ENCODE measurements around the gene TSR3. TPM values are rescaled to one million over a fixed set of nuclear protein-coding genes. Genes with fewer than 3 reads are reported as not detected.

TSR3 gene
- total RNA-seq, 1 experiment from 2014 or later, result 52.7 TPM

DNA sequence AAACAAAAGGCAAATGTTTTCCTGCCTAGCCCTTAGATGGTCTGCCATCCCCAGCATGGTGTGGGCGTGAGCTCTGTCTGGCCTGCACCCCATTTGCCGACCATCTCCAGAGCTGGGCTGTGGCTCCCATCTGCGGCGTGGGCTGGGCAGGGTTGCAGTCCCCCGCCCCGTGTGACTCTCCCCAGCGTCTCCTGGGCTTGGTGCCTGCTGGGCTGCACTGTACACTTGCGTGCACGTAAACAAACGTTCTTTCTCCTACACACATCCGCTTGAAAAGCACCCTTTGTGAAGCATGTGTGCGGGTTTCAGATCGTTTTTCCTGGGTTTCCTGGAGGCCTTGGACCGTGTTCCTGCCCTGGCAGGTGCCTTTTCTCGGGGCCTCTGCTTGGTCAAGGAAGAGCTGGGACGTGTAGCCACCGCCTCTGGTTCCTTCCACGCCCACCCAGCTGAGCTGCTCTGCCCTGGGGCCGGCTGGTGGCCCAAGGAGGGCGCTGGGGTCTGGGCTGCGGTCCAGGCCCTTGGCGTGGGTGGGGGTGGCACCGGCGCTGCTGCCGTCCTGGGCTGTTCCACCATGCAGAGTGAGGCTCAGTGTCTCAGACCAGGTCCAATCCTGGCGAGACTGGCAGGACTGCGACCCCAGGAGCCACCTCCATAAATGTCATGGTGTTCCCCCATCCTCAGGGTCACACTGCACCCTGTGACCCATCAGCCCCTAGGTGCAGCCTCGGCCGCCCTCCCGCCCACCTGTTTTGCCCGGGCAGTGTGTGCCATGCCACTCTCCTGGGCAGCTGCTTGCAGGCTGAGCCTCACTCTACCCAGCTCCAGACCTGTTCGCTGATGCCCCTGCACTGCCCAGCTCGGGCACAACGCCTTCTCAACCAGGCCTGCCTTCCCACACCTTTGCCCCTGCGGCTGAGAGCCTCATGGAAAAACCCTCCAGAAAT lies 28.1 kb downstream of the TSR3 start:
- H3K9me2 ChIP-seq (ENCODE audit: insufficient read depth), result no peaks in the 10 kb centered on the region
- H3K4me3 ChIP-seq (replicated peaks in 1 of 2; ENCODE audit: low read depth in 1 of 2, low read length in 2 of 2), result no peak overlapping the region
- RAD21 ChIA-PET (ENCODE audit: low non-redundant PET in 1 of 2, low total read pairs in 2 of 2, uncharacterized antibody in 2 of 2, unreplicated experiment in 2 of 2), result no interaction called here
- peaks cover 4% of the 10 kb centered on the region; the same call in 1 of the 2 replicates for H4K20me1 ChIP-seq (ENCODE audit: insufficient read depth)
- H3K4me2 ChIP-seq (ENCODE audit: low read length), result no peak overlapping the region
- no TSS peak for BruUV-seq (replicated peaks)
- H3K9ac ChIP-seq (ENCODE audit: low read length), result no peak overlapping the region
- DNase-seq (ENCODE audit: low read depth, low spot score) (no peak), ATAC-seq (no peak)
- peaks cover 16% of the 10 kb centered on the region for H3K79me2 ChIP-seq (ENCODE audit: insufficient read depth, low read length)
- POLR2A ChIA-PET, result no interaction called here
- no peaks in the 10 kb centered on the region for H3K9me3 ChIP-seq (ENCODE audit: control insufficient read depth in 1 of 2, insufficient read depth in 1 of 2, low read depth in 1 of 2, low read length in 2 of 2)
- H3K27ac ChIP-seq (ENCODE audit: low read depth, low read length), result no peak overlapping the region
- H3K4me1 ChIP-seq (ENCODE audit: control insufficient read depth in 1 of 2, insufficient read depth in 2 of 2, low read length in 2 of 2), result no peaks in the 10 kb centered on the region
- no peaks in the 10 kb centered on the region for H3K27me3 ChIP-seq (ENCODE audit: insufficient read depth, low read length)
- CTCF ChIA-PET, result no interaction called here
- H2AFZ ChIP-seq (ENCODE audit: low read depth, low read length, poor library complexity, severe bottlenecking), result no peak overlapping the region
- H3K36me3 ChIP-seq (ENCODE audit: control insufficient read depth in 1 of 2, insufficient read depth in 2 of 2, low read length in 2 of 2), result peaks cover 26 to 31% of the 10 kb centered on the region in 2 experiments
- no peak for TF ChIP-seq ZNF274 (IDR thresholded peaks at IDR 0.05; ENCODE audit: low read depth, low read length)
- TF ChIP-seq CEBPB (IDR thresholded peaks at IDR 0.05; ENCODE audit: low read depth), result no peak
- TF ChIP-seq, protein P1, sequence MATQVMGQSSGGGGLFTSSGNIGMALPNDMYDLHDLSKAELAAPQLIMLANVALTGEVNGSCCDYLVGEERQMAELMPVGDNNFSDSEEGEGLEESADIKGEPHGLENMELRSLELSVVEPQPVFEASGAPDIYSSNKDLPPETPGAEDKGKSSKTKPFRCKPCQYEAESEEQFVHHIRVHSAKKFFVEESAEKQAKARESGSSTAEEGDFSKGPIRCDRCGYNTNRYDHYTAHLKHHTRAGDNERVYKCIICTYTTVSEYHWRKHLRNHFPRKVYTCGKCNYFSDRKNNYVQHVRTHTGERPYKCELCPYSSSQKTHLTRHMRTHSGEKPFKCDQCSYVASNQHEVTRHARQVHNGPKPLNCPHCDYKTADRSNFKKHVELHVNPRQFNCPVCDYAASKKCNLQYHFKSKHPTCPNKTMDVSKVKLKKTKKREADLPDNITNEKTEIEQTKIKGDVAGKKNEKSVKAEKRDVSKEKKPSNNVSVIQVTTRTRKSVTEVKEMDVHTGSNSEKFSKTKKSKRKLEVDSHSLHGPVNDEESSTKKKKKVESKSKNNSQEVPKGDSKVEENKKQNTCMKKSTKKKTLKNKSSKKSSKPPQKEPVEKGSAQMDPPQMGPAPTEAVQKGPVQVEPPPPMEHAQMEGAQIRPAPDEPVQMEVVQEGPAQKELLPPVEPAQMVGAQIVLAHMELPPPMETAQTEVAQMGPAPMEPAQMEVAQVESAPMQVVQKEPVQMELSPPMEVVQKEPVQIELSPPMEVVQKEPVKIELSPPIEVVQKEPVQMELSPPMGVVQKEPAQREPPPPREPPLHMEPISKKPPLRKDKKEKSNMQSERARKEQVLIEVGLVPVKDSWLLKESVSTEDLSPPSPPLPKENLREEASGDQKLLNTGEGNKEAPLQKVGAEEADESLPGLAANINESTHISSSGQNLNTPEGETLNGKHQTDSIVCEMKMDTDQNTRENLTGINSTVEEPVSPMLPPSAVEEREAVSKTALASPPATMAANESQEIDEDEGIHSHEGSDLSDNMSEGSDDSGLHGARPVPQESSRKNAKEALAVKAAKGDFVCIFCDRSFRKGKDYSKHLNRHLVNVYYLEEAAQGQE (IDR thresholded peaks at IDR 0.05; ENCODE audit: low read depth), result no peak
- no peak for TF ChIP-seq FOSL1 (IDR thresholded peaks at IDR 0.05; ENCODE audit: low read depth)
- no peak for TF ChIP-seq EGR1 (IDR thresholded peaks at IDR 0.05; ENCODE audit: low read depth)
- TF ChIP-seq YY1 (IDR thresholded peaks at IDR 0.05; ENCODE audit: extremely low read depth, insufficient replicate concordance, low read depth, low read length), result no peak
- intact Hi-C loops (cut with micrococcal nuclease), result no loop called here
